NOMO-1 (cell line): Measurements from ENCODE around the gene IGFL1.
"Not testable (repeated sequence)": the region's sequence is repeated elsewhere in the genome, so short reads cannot be mapped to it uniquely, and the experiment has no call there.

Experiments
- DNase-seq, 2 experiments: peaks; one replicate each; lab custom pipeline; 2025; ENCODE audit not compliant: unreplicated experiment in 2 of 2; lab: John Stamatoyannopoulos, UW

IGFL1 gene

GRCh38 chr19:46201454-46202310 is 27.9 kb upstream of the IGFL1 start:
- no peak for DNase-seq

GRCh38 chr19:46202426-46202825 is 27.1 kb upstream of the IGFL1 start:
- no peak for DNase-seq

DNA sequence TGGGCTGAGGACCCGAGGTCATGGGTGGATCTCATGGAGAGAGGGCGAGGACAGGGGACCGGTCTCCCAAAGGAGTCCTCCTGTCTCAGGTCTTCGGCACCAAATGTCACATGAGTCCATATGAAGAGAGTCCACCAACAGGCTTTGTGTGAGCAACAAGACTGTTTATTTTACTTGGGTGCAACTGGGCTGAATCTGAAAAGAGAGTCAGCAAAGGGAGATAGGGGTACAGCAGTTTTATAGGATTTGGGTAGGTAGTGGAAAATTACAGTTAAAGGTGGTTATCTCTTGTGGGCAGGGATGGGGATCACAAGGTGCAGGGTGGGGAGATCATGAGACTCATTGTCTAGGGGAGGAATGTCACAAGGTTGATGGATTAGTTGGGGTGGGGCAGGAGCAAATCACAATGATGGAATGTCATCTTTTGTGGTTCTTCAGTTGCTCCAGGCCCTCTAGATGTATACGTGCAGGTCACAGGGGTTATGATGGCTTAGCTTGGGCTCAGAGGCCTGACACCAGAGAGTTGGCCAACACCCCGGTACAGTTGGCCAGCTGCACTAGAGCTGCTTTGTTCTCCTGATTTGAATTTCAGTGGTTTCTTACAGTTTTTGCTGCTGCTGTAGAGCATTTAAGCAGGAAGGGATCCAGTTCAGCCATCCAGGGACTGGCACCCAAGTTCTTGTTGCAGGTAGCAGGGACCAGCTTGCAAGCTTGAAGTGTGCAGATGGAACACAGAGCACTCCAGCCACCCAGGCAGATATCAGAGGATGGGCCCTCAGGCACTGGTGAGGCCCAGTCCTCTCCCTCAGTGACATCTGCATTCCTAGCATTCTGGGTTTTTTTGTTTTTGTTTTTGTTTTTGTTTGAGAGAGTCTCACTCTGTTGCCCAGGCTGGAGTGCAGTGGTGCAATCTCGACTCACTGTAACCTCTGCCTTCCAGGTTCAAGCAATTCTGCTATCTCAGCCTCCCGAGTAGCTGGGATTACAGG is 26.4 kb upstream of the IGFL1 start:
- DNase-seq = no peak

- no peak for DNase-seq
These were observed 25.5 kb upstream of the IGFL1 start for GRCh38 chr19:46204008-46204407.

DNA sequence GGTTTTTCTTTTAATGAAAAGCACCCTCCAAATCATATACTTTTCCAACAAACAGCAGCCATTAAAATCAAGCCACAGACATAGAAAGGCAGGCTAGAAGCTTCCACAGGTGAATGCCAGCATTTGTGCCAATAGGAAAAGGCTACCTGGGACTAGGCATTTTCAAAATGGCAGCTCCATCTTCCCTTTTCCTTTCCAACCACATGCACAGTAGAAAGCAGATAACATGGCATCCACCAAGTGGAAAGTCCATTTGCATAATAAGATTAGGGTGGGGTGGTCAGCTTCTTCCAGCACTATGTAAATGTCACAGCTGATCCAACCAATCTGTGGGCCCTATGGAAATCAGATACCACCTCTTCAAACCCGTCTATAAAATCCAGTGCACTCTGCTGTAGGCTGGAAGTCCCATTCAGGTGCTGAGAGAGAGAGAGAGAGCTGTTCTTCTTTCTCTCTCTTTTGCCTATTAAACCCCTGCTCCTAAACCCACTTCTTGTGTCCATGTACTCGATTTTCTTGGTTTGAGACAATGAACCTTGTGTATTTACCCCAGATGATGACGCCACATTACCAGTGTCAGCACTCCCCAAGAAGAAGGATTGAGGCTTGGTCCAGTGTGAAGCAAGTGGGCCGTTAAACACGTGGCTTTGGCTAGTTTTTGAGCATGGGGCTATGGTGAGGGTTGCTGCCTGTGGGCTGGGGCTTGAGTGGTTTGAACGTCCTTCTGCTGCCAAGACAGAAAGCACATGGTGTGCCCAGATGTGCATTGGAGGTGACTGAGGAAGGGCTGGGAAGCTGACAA is 24.2 kb upstream of the IGFL1 start:
- DNase-seq = no peak

- no peak for DNase-seq
These were observed 23.4 kb upstream of the IGFL1 start for GRCh38 chr19:46206176-46206575.

GRCh38 chr19:46206682-46207081 is 22.9 kb upstream of the IGFL1 start:
- no peak for DNase-seq

- DNase-seq = not testable (repeated sequence)
These were observed 21.7 kb upstream of the IGFL1 start for GRCh38 chr19:46207858-46208257.

DNA sequence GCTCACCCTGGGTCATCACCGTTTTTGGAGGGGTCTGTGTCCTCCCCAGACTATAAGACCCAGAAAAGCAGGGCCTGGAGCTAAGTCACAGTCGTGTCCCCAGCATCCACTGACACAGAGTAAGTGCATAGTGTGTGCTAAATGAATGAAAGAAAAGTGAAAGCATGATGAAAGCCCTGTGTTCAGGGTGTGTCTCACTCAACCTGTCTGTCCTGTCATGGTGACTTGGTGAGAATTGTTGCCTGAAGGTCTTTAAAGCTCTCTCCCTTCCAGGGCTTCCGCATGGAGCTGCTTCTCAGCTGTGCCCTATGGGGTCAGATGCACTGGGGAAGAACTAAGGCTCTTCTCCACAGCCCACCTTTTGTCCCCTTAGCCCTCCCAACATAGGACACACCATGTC is 20.5 kb upstream of the IGFL1 start:
- DNase-seq = no peak

- no peak for DNase-seq
These were observed 20.1 kb upstream of the IGFL1 start for GRCh38 chr19:46209472-46209871.

GRCh38 chr19:46210669-46211068 is 18.9 kb upstream of the IGFL1 start:
- DNase-seq = no peak

GRCh38 chr19:46211201-46211881 is 18.2 kb upstream of the IGFL1 start:
- no peak for DNase-seq

DNA sequence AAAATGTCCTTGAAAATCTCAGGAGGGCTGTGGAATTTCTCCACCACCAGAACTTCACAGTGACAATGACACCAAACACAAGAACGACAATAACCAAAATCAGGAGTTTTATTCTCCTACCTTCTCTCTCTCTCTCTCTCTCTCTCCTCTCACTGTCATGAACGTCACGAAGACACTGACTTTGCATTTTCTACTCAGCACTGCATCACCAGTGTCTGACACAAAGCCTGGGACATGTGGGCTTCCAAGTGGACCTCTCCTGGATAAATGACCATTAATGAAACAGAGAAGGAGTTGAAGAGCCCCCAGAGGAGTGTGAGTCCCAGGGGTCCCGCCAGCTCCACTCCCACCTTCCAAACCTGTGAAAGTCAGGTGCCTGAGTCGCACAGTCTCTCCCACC is 16.9 kb upstream of the IGFL1 start:
- DNase-seq = not testable (repeated sequence)

- DNase-seq = no peak
These were observed 16.4 kb upstream of the IGFL1 start for GRCh38 chr19:46213156-46213555.

DNA sequence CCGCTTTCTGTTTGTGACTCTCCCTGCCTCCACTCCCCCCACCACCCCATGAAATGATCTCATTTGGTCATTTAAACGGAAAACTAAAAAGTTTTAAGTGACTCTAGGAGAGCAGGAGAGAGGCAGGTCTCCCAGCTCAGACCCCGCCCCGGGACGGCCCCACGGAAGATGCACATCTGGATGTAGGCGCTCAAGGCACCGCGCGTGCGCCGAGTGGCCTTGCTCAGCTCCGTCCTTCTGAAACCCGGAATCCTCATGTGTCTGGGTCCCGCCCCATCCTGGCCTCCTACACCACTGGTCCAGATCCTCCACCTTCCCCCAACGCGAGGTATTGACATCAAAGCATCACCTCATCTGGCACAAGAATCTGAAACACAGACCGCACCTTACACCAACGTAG is 15.7 kb upstream of the IGFL1 start:
- DNase-seq = no peak

DNA sequence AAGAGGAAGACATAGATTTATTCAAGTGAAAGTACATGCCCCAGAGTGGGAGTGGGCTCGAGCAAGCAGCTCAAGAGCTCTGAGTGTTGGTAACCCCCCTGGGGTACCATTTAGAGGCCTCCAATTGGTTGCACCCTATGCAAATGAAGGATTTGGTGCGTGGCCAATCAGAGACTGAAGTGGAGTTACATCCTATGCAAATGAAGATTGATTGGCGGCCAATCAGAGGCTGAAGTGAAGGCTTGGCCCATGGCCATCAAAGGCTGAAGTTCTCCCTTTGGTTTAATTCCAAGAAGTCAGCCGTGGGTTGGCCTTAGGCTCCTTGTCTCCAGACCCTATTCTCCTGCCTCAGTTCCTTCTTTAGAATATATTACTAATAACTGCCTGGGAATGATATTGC is 12.9 kb upstream of the IGFL1 start:
- DNase-seq = no peak

DNA sequence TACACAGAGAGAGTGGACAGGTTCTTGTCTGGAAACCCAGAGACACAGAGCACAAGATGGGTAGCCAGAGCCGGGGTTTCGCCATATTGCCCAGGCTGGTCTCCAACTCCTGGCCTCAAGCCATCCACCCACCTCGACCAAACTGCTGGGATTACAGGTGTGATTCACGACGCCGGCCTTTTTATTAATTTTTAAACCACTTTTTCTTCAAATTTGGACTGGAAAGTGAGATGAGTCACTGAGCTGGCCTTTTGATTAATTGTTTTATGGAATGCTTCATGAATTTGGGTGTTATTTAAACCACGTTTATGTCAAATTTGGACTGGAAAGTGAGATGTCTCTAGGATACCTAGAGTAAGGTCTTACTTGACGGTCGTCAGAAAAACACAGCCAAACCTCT is 12.1 kb upstream of the IGFL1 start:
- no peak for DNase-seq

DNA sequence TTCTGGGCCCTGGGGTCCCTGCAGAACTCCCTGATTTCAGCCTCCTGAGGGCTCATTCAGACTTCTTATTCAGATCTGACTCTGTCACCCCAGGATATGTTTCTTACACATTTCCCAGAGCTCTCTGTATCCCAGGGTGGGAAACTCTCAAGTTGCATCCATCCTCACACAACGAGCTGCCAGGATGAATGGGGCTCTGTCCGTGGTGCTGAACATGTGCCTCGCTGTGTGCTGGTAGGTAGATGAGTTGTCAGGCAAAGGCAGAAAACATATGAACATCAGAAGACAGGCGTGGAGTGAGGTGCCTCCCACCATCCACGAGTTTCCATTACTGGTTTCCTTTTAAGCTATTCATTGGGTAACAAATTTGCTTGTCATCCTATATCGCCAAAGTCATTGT is 11.4 kb upstream of the IGFL1 start:
- DNase-seq = peak in 1 of 2 experiments; percentile 14

GRCh38 chr19:46220038-46220615 is 9.4 kb upstream of the IGFL1 start:
- peak in 1 of 2 experiments; percentile 2 for DNase-seq

DNA sequence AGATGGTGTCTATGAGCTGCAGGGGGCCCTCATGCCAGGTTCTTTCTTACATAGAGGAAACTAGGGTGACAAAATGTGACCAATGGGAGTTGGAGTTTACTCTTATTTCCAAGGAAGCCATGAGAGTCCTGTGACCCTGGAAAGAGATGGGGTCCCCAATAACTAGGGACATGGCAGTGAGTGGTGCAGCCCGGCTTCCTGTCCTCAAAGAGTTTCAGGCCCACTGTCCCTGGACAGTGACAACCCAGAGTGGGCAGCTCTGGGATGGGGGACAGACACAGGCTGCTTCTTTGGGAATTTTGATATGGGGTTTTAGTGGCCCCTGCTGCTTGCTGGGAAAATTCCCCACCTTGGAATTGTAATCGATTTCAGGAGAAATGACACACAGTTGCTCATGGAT is 8.4 kb upstream of the IGFL1 start:
- DNase-seq = no peak
